ES-I3 (cell line): ENCODE results near the gene TCF12.

Source experiments
- H3K36me3 ChIP-seq: 2 replicates; pipeline ENCODE4 v1.6.1; 2013; ENCODE audit warnings: mild to moderate bottlenecking, low read length, control low read depth, moderate library complexity; ENCODE audit not compliant: insufficient read depth
- H3K4me1 ChIP-seq: 2 replicates; pipeline ENCODE4 v1.6.1; 2013; ENCODE audit warnings: mild to moderate bottlenecking, control low read depth, low read length; ENCODE audit not compliant: insufficient read depth
- H3K9ac ChIP-seq: 2 replicates; pipeline ENCODE4 v1.6.1; 2013; ENCODE audit warnings: low read depth, mild to moderate bottlenecking, low read length, moderate library complexity
- H3K9me3 ChIP-seq: 2 replicates; pipeline ENCODE4 v1.6.1; 2013; ENCODE audit warnings: mild to moderate bottlenecking, low read length, moderate library complexity; ENCODE audit not compliant: control insufficient read depth, insufficient read depth

Gene TCF12

DNA sequence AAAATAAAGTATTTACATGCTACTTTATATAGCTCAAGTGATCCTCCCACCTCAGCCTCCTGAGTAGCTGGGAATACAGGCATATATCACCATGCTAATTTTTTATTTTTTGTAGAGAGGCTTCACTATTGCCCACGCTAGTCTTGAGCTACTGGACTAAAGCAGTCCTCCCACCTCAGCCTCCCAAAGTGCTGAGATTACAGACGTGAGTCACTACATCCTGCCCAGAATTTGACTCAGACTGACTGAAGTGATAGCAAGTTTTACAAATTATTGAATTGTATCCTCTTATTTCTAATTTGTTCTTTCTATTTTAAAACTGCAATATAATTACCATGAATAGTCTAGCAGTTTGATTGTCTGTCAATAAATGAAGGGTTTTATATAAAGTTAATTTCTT lies 247.5 kb downstream of the TCF12 start:
- H3K9ac ChIP-seq: no peak overlapping the region
- H3K9me3 ChIP-seq: no peaks in the 10 kb centered on the region
- peaks cover 4% of the 10 kb centered on the region; the same call in 1 of the 2 replicates for H3K36me3 ChIP-seq
- H3K4me1 ChIP-seq: no peaks in the 10 kb centered on the region

DNA sequence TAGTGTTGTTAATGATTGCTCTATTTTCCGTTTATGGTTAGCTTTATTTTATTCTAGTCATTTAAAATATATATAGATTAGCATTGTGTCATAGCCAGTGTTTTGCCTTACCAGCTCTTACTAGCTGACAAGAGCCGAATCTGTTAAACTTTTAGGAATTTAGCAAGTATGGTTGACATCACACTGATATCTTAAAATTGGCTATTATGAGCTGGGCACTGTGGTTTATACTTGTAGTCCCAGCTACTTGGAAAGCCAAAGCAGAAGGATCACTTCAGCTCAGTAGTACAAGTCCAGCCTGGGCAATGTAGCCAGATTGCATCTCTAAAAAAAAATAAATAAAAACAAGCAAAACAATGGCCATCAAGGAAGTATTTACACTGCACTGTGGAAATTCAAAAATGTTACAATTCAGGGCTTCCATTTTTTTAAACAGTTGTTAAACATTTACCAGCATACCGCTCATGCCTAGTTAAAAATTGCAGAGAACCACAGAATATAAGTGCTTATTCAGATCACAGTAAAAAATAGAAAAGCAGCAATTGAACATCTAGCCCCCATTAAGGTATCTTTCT lies 249.5 kb downstream of the TCF12 start:
- peaks cover 4% of the 10 kb centered on the region; the same call in 1 of the 2 replicates for H3K36me3 ChIP-seq
- no peaks in the 10 kb centered on the region for H3K9me3 ChIP-seq
- H3K4me1 ChIP-seq: no peaks in the 10 kb centered on the region
- H3K9ac ChIP-seq: no peak overlapping the region

DNA sequence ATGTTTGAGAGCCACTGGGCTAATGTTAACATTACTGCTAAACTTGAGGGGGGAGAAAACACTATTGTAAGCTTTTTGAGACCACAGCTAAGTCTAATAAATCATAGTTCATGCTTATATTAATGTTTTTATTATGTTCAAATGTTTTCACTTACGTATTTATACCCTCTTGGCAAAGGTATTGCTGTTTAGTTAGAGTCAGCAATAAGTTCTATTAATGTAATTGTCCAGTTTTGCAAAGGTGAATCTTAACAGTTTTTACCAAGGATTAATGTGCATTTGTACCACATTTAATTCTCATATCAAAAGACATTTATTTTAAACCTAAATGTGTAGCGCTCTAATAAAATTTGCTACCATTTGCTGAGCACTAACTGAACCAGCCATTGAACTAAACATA lies 251.2 kb downstream of the TCF12 start:
- H3K36me3 ChIP-seq: peaks cover 4% of the 10 kb centered on the region; the same call in 1 of the 2 replicates
- H3K9me3 ChIP-seq: no peaks in the 10 kb centered on the region
- H3K9ac ChIP-seq: no peak overlapping the region
- H3K4me1 ChIP-seq: no peaks in the 10 kb centered on the region

DNA sequence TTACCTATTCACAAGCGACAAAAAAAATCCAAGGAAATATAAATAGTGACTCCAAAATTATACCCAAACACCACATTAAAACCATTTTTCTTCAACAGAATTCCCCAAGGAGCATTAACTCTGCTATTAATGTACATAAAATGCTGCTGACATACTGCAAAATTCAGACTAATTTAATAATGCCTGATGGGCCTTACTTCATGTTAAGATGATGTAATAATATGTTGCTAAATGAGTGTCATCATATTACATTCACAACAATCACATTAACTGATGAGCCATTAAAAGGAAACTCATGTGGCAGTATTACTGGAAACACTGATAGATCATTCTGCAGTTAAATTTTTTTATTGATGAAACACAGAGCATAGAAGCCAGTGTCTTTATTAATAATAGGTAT lies 253.0 kb downstream of the TCF12 start:
- H3K9ac ChIP-seq: no peak overlapping the region
- H3K4me1 ChIP-seq: no peaks in the 10 kb centered on the region
- H3K9me3 ChIP-seq: no peaks in the 10 kb centered on the region
- H3K36me3 ChIP-seq: peaks cover 4% of the 10 kb centered on the region; the same call in 1 of the 2 replicates

DNA sequence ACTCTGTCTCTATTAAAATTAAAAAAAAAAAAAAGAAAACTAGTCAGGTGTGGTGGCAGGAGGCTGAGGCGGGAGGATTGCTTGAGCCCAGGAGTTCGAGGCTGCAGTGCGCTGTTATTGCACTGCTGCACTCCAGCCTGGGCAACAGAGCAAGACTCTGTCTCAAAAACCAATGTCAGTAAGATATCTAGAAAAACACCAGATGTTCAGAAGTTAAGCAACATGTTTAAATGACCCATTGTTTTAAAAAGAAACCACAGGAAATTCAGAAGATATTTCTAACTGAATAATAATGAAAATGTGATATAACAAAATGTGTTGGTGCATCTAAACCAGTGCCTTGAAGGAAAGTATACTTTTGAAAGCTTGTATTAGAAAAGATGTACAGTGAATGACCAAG lies 254.5 kb downstream of the TCF12 start:
- H3K4me1 ChIP-seq: no peaks in the 10 kb centered on the region
- H3K36me3 ChIP-seq: no peaks in the 10 kb centered on the region
- H3K9ac ChIP-seq: no peak overlapping the region
- H3K9me3 ChIP-seq: no peaks in the 10 kb centered on the region

DNA sequence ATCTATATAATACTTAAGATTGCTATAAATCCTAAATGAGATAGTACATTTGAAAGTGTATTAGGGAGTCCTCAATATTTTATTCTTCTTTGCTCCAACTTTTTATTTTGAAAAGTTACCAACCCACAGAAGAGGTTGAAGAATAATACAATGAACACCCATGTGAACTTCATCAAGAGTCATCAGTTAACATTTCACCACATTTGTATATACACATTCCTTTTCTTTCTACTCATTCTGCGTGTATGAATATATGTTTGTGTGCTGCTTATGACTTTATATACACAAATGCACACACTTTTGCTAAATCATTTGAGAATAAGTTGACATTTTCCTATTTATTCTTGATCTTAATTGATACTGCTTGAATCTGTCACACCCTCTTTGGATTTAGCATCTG lies 264.6 kb downstream of the TCF12 start:
- no peaks in the 10 kb centered on the region; the same call in 1 of the 2 replicates for H3K36me3 ChIP-seq
- no peaks in the 10 kb centered on the region for H3K4me1 ChIP-seq

DNA sequence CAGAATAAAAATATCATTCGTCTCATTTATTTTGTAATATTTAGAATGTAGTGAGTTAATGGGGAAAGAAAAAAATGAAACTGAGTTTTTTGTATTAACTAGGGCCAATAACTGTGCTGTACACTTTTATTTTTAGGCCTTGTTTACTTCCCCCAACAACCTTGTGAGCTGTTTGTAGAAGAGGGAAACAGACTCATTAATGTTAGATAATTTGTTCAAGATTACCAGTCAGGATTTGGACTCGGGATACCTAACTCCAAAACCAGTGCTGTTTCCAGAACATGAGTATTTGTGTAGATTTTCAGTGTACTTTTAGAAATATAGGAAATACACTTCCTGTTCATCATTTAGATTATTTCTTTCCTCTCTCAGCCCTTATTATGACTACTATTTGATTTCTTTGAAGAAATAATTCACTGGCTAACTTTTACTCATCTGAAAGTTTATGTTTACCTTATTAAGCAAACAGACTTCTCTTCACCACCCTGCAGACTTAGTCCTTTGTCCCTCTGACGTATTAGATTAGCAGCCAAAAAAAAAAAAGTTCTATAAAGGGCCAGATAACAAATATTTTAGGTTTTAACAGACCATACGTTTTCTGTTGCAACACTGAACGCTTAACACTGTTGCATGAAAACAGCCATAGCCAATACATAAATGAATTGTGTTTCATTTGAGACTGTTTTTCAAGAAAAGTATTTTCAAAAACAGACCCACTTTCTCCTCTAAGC lies 265.3 kb downstream of the TCF12 start:
- no peaks in the 10 kb centered on the region for H3K9me3 ChIP-seq
- no peaks in the 10 kb centered on the region; the same call in 1 of the 2 replicates for H3K36me3 ChIP-seq
- no peak overlapping the region for H3K9ac ChIP-seq
- no peaks in the 10 kb centered on the region for H3K4me1 ChIP-seq

More for the DNA sequence above, 264.6 kb downstream of the TCF12 start:
- Histone ChIP-seq H3K9me3 (no peaks in the 10 kb centered on the region), H3K9ac (no peak overlapping the region)

DNA sequence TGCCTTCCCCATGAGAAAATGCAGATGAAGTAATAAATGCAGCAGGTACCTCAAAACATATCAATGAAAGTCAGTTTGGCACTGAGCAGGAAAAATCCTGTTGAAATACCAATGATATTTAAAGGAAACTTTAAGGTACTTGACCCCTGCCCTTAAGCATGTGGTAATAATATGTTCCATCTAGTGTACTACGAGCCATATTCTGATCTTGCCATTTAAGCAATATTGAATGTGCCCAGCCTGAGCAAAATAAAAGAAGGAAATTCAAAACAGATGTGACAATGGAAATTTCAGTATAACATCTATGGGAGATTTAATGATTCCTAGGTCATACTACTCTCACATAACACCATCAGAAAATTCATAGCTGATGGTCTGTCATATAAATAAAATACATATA lies 266.1 kb downstream of the TCF12 start:
- H3K9me3 ChIP-seq: no peaks in the 10 kb centered on the region
- H3K36me3 ChIP-seq: no peaks in the 10 kb centered on the region; the same call in 1 of the 2 replicates
- H3K9ac ChIP-seq: no peak overlapping the region
- H3K4me1 ChIP-seq: no peaks in the 10 kb centered on the region

DNA sequence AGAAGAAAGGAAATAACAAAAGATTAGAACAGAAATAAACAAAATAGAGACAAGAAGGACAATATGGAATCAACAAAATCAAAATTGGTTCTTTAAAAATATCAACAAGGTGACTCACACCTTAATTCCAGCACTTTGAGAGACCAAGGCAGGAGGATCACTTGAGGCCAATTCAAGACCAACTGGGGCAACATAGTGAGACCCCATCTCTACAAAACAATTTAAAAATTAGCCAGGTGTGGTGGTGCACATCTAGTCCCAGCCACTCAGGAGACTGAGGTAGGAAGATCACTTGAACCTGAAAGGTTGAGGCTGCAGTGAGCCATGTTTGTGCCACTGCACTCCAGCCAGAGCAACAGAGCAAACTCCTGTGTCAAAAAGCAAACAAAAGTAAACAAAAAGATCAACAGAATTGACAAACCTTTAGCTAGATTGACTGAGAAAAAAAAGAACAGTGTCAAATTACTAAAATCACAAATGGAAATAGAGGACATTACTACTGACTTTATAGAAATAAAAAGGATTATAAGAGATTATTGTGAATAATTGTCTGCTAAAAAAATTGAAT lies 267.1 kb downstream of the TCF12 start:
- no peak overlapping the region for H3K9ac ChIP-seq
- H3K36me3 ChIP-seq: no peaks in the 10 kb centered on the region; the same call in 1 of the 2 replicates

DNA sequence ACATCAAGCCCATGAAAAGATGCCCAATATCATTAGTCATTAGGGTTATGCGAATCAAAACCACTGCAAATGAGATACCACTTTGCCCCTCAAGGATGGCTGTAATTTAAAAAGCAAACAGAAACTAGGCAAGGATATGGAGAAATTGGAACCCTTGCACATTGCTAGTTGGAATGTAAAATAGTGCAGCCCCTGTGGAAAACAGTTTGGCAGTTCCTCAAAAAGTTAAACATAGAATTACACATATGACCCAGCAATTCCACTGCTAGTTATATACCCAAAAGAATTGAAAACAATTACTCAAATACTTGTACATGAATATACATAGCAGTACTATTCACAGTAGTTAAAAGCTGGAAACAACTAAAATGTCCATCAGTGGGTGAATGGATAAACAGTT lies 271.0 kb downstream of the TCF12 start:
- no peaks in the 10 kb centered on the region for H3K4me1 ChIP-seq
- H3K9me3 ChIP-seq: no peaks in the 10 kb centered on the region
- peaks cover 4% of the 10 kb centered on the region; the same call in 1 of the 2 replicates for H3K36me3 ChIP-seq
- no peak overlapping the region for H3K9ac ChIP-seq

More for the DNA sequence above, 267.1 kb downstream of the TCF12 start:
- no peaks in the 10 kb centered on the region for H3K9me3 ChIP-seq
- H3K4me1 ChIP-seq: no peaks in the 10 kb centered on the region

DNA sequence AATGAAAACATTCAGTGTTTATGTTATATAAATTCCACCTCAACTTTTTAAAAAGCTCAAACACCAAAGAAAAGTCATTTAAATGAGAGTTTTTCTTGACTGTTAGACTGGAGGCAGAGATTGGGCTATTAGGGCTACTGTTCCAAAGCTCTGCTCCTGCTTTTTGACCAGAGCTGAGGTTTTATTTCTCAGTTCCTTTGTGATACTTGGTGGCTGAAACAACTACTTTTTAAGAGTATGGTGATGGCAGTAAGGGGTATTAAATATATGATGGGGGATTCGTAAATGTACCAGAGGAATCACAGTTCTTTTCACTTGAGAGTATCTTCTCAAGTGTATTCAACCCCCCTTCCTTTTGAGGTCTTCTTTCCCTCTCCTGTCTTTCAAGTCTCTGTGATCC lies 271.8 kb downstream of the TCF12 start:
- no peaks in the 10 kb centered on the region for H3K9me3 ChIP-seq
- no peaks in the 10 kb centered on the region for H3K4me1 ChIP-seq
- no peak overlapping the region for H3K9ac ChIP-seq
- peaks cover 4% of the 10 kb centered on the region; the same call in 1 of the 2 replicates for H3K36me3 ChIP-seq

DNA sequence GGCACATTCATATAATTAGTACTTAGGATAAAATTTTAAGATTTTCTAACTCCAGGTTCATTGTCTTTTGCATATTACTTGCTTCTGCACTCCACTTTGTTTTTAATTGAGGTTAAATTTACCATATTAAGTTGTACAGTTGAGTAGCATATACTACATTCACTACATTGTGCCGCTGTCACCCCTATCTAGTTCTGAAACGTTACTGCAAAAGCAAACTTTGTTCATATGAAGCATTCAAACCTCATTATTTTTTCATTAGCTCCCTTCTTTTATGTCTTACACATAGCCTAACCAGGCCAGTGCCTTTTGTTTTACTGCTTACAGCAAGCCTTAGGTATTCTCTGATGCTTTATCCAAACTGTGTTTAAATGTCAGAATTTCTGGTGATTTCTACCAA lies 274.7 kb downstream of the TCF12 start:
- H3K4me1 ChIP-seq: peaks cover 11% of the 10 kb centered on the region

DNA sequence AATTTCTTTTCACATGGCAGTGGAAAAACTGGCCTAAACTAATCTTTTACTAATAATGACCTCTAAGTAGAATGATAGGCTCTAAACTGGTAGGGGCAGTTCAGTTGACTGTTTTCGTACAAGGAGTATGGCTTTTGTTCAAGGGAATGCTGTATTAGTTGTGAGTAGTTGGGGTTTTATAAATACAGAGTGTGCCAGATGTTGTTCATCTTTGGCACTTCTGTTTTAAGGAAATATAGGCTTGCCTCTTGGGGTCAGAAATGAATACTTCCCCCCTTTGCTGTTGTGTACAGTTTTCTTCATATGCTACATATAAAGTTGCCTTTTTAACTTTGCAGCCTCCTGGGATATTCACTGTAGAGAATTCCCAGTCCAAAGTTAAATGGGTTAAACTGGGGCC lies 276.9 kb downstream of the TCF12 start:
- Histone ChIP-seq H3K36me3 (peaks cover 4% of the 10 kb centered on the region; the same call in 1 of the 2 replicates), H3K9me3 (no peaks in the 10 kb centered on the region), H3K4me1 (peaks cover 25% of the 10 kb centered on the region), H3K9ac (no peak overlapping the region)

More for the DNA sequence above, 274.7 kb downstream of the TCF12 start:
- no peaks in the 10 kb centered on the region for H3K9me3 ChIP-seq
- no peak overlapping the region for H3K9ac ChIP-seq
- peaks cover 4% of the 10 kb centered on the region; the same call in 1 of the 2 replicates for H3K36me3 ChIP-seq

DNA sequence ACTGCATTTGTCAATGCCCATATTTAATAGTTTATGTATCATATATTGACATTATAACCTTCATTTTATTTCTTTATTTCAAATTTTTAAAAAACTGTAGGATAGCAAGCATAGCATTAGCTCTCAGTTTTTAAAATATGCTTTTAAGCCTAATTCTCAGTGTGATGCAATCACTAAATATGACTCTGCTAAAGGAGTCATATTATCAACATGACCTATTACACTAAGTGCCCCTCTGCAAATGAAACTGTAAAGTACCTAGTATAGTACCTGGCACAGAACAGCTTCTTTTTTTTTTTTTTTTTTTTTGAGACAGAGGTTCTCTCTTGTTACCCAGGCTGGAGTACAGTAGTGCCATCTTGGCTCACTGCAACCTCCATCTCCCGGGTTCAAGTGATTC lies 278.4 kb downstream of the TCF12 start:
- H3K4me1 ChIP-seq: peaks cover 25% of the 10 kb centered on the region
- peaks cover 4% of the 10 kb centered on the region; the same call in 1 of the 2 replicates for H3K36me3 ChIP-seq
- no peaks in the 10 kb centered on the region for H3K9me3 ChIP-seq
- H3K9ac ChIP-seq: no peak overlapping the region

DNA sequence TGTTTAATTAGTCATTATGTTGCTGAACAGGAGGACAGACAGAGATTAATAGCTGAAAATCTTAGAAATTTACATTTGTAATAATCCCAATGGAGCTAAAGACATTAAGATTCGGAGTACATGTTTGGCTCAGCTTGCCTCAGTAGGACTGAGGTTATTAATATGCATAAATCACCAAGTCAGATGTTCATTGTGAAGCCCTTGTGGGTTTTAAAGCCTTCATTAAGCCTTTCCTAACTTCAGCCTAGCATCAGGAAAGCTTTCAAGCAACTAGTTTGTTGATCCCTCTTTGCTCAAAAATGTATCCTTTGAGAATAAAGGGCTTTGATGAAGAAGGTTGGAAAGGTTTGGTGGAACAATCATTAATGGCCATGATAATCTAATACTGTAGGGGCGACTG lies 279.7 kb downstream of the TCF12 start:
- no peak overlapping the region for H3K9ac ChIP-seq
- no peaks in the 10 kb centered on the region for H3K36me3 ChIP-seq
- H3K9me3 ChIP-seq: no peaks in the 10 kb centered on the region
- H3K4me1 ChIP-seq: peaks cover 25% of the 10 kb centered on the region
